Measurements from ENCODE around the gene SULF2.
A peak's percentile ranks its signal among the peaks of the same experiment; 100 is the strongest.

SULF2 gene

GRCh38 chr20:47775841-47776240 is 9.4 kb downstream of the SULF2 start:
- Histone ChIP-seq H3K36me3 (ENCODE audit: control insufficient read depth in 1 of 2, insufficient read depth in 2 of 2, low read length in 2 of 2) (peaks cover 0 to under 1% of the 10 kb centered on the region in 2 donors), H3K4me1 (ENCODE audit: control insufficient read depth in 1 of 2, insufficient read depth in 2 of 2, low read length in 2 of 2) (peaks cover 31 to 34% of the 10 kb centered on the region in 2 donors), H3K9me3 (ENCODE audit: control insufficient read depth in 1 of 2, low read length in 2 of 2) (no peaks in the 10 kb centered on the region), H3K4me3 (ENCODE audit: low read depth in 1 of 2, low read length in 2 of 2) (no peak overlapping the region), H3K9ac (ENCODE audit: low read depth in 1 of 2, low read length in 2 of 2) (no peak overlapping the region), H3K27me3 (ENCODE audit: control insufficient read depth in 1 of 2, insufficient read depth in 2 of 2, low read length in 2 of 2) (no peaks in the 10 kb centered on the region), H3K27ac (ENCODE audit: low read depth, low read length) (no peak overlapping the region)

DNA sequence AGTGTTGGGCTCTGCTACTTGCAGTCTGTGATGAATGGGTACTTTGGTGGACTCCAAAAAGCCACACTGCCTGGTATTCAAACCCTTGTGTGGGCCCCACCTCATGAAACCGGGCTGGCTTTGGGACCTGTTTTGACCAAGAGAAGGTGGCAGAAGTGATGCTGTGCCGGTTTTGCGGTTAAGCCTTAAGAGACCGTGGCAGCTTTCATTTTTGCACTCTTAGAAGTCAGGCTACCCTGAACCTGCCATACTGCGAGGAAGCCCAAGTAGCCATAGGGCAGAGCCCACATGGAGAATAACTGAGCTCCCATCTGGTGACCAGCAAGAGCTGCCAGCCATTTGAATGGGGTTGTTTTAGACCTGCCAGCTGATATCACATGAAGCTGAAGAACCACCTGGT is 10.2 kb downstream of the SULF2 start:
- Histone ChIP-seq H3K36me3 (ENCODE audit: control insufficient read depth in 1 of 2, insufficient read depth in 2 of 2, low read length in 2 of 2) (peaks cover 0 to 3% of the 10 kb centered on the region in 2 donors), H3K4me3 (ENCODE audit: low read depth in 1 of 2, low read length in 2 of 2) (no peak overlapping the region), H3K9me3 (ENCODE audit: control insufficient read depth in 1 of 2, low read length in 2 of 2) (no peaks in the 10 kb centered on the region), H3K27ac (ENCODE audit: low read depth, low read length) (no peak overlapping the region), H3K9ac (ENCODE audit: low read depth in 1 of 2, low read length in 2 of 2) (no peak overlapping the region), H3K27me3 (ENCODE audit: control insufficient read depth in 1 of 2, insufficient read depth in 2 of 2, low read length in 2 of 2) (no peaks in the 10 kb centered on the region), H3K4me1 (ENCODE audit: control insufficient read depth in 1 of 2, insufficient read depth in 2 of 2, low read length in 2 of 2) (peaks cover 31 to 34% of the 10 kb centered on the region in 2 donors)

DNA sequence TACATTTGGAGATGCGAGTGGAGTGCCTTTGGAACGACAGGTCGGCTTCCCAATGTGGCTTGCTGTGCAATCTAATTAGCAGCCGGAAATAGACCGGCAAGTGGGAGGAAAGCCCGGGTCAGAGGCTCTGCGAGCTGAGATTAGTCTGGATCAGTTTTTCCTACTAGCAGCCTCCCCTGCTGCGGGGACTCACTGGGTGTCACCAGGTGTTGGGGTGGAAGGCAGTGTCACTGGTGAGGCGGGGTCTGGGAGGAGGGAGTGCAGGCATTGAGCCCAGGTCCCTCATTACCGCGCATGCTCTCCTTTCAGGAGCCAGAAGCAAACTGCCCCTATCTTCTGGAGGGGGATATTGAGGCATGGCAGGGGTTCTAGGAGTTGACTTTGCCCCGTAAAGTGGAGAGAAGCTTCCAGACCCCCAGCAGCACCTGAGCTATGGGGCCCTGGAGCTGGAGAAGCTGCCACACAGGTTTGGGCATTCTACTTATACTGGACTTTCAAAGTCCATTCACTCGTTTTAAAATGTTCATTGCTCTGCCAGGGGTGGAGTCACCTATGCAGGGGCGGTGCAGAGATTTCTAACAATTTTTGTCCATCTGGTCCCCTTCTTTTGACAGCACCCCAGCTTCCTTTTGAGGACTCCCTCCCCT is 11.0 kb downstream of the SULF2 start:
- Histone ChIP-seq H3K36me3 (ENCODE audit: control insufficient read depth in 1 of 2, insufficient read depth in 2 of 2, low read length in 2 of 2) (peaks cover 0 to 3% of the 10 kb centered on the region in 2 donors), H3K9ac (ENCODE audit: low read depth in 1 of 2, low read length in 2 of 2) (peak overlapping the region; percentile 40 to 55), H3K4me3 (ENCODE audit: low read depth in 1 of 2, low read length in 2 of 2) (peak overlapping the region; percentile 56 to 58), H3K4me1 (ENCODE audit: control insufficient read depth in 1 of 2, insufficient read depth in 2 of 2, low read length in 2 of 2) (peaks cover 31 to 34% of the 10 kb centered on the region in 2 donors), H3K9me3 (ENCODE audit: control insufficient read depth in 1 of 2, low read length in 2 of 2) (no peaks in the 10 kb centered on the region), H3K27ac (ENCODE audit: low read depth, low read length) (peak overlapping the region; percentile 37), H3K27me3 (ENCODE audit: control insufficient read depth in 1 of 2, insufficient read depth in 2 of 2, low read length in 2 of 2) (no peaks in the 10 kb centered on the region)

DNA sequence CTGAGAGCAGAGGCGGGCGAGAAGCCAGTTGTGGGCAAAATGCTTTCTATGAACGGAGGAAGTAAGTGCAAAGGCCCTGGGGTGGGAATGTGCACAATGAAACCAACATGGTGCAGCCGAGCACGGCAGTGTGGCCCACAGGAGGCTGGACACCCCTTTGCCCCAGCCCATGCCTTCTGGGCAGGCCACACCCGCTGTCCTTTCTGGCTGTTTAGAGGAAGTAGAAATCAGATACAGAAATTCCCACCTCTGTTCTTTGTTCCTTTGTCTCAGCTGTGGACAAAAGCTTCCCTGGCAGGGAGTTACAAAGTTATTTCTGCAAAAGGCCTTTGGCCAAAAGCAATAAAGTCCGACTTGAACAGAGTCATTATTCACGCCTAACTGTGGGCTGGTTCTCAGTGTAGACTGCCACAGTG is 11.9 kb downstream of the SULF2 start:
- Histone ChIP-seq H3K4me3 (ENCODE audit: low read depth in 1 of 2, low read length in 2 of 2) (peak overlapping the region; percentile 56 to 58), H3K9me3 (ENCODE audit: control insufficient read depth in 1 of 2, low read length in 2 of 2) (no peaks in the 10 kb centered on the region), H3K4me1 (ENCODE audit: control insufficient read depth in 1 of 2, insufficient read depth in 2 of 2, low read length in 2 of 2) (peaks cover 35 to 37% of the 10 kb centered on the region in 2 donors), H3K36me3 (ENCODE audit: control insufficient read depth in 1 of 2, insufficient read depth in 2 of 2, low read length in 2 of 2) (peaks cover 0 to 3% of the 10 kb centered on the region in 2 donors), H3K27ac (ENCODE audit: low read depth, low read length) (peak overlapping the region; percentile 17), H3K9ac (ENCODE audit: low read depth in 1 of 2, low read length in 2 of 2) (no peak overlapping the region), H3K27me3 (ENCODE audit: control insufficient read depth in 1 of 2, insufficient read depth in 2 of 2, low read length in 2 of 2) (no peaks in the 10 kb centered on the region)

DNA sequence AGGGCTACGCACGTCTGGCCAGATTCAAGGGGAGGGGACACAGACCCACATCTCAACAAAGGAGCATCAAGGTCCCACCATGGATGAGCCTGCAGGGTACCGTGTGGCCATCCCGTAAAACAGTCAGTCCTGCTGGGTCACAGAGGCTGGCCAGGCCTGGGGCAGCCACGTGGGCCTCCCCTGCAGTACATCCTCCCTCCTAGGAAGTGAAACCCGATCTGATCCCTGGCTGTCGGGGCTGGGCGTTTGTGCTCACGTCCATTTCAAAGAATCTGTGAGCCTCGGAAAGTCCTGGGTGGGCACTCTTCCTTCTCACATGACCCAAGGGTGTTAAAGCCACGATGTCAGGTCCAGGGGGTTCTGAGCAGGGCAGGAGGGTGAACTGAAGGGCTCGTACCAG is 14.3 kb downstream of the SULF2 start:
- peaks cover 0 to 3% of the 10 kb centered on the region in 2 donors for H3K36me3 ChIP-seq (ENCODE audit: control insufficient read depth in 1 of 2, insufficient read depth in 2 of 2, low read length in 2 of 2)
- no peak overlapping the region for H3K4me3 ChIP-seq (ENCODE audit: low read depth in 1 of 2, low read length in 2 of 2)
- no peak overlapping the region for H3K9ac ChIP-seq (ENCODE audit: low read depth in 1 of 2, low read length in 2 of 2)
- no peaks in the 10 kb centered on the region for H3K9me3 ChIP-seq (ENCODE audit: control insufficient read depth in 1 of 2, low read length in 2 of 2)
- H3K27ac ChIP-seq (ENCODE audit: low read depth, low read length), result no peak overlapping the region
- H3K27me3 ChIP-seq (ENCODE audit: control insufficient read depth in 1 of 2, insufficient read depth in 2 of 2, low read length in 2 of 2), result no peaks in the 10 kb centered on the region
- peaks cover 33 to 37% of the 10 kb centered on the region in 2 donors for H3K4me1 ChIP-seq (ENCODE audit: control insufficient read depth in 1 of 2, insufficient read depth in 2 of 2, low read length in 2 of 2)

DNA sequence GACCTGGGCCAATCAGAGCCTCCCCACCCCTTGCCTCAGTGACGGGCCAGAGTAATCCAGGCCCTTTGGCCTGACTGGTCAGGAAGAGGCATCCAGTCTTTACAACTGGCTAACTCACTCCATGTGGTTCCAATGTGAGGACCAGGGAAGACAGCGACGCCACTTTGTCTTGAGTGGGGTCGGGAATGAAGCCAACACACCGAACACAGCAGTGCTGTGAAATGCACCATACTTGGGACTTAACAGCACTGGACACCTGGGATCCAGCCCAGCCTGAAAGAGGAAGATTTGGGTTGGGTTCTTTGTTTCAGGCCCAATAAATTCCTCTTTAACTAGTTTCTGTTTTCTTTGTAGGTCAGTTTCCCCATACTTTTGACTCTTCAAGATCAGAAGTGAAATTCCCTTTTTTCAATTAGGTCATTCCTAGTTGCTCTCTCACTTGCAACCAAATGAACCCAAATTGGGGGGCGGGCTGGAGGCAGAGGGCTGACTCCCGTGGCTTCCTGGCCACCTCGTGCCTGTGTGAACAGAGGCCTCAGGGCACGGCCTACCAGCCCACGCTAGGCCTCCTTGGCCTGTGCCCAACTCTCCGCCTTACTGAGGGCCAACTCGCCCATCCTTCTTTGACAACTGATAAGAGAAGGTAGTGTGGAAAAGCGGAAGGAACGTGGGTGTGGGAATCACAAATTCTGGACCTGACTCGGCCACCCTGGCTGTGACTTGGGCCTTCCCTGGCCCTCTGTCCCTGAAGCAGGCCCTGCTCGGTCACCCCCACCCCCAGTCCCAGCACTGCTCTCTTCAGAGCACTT is 17.1 kb downstream of the SULF2 start:
- H3K9ac ChIP-seq (ENCODE audit: low read depth in 1 of 2, low read length in 2 of 2), result no peak overlapping the region
- H3K27me3 ChIP-seq (ENCODE audit: control insufficient read depth in 1 of 2, insufficient read depth in 2 of 2, low read length in 2 of 2), result no peaks in the 10 kb centered on the region
- H3K36me3 ChIP-seq (ENCODE audit: control insufficient read depth in 1 of 2, insufficient read depth in 2 of 2, low read length in 2 of 2), result peaks cover 0 to 3% of the 10 kb centered on the region in 2 donors
- no peaks in the 10 kb centered on the region for H3K9me3 ChIP-seq (ENCODE audit: control insufficient read depth in 1 of 2, low read length in 2 of 2)
- no peak overlapping the region for H3K4me3 ChIP-seq (ENCODE audit: low read depth in 1 of 2, low read length in 2 of 2)
- H3K27ac ChIP-seq (ENCODE audit: low read depth, low read length), result no peak overlapping the region
- peaks cover 19 to 20% of the 10 kb centered on the region in 2 donors for H3K4me1 ChIP-seq (ENCODE audit: control insufficient read depth in 1 of 2, insufficient read depth in 2 of 2, low read length in 2 of 2)

DNA sequence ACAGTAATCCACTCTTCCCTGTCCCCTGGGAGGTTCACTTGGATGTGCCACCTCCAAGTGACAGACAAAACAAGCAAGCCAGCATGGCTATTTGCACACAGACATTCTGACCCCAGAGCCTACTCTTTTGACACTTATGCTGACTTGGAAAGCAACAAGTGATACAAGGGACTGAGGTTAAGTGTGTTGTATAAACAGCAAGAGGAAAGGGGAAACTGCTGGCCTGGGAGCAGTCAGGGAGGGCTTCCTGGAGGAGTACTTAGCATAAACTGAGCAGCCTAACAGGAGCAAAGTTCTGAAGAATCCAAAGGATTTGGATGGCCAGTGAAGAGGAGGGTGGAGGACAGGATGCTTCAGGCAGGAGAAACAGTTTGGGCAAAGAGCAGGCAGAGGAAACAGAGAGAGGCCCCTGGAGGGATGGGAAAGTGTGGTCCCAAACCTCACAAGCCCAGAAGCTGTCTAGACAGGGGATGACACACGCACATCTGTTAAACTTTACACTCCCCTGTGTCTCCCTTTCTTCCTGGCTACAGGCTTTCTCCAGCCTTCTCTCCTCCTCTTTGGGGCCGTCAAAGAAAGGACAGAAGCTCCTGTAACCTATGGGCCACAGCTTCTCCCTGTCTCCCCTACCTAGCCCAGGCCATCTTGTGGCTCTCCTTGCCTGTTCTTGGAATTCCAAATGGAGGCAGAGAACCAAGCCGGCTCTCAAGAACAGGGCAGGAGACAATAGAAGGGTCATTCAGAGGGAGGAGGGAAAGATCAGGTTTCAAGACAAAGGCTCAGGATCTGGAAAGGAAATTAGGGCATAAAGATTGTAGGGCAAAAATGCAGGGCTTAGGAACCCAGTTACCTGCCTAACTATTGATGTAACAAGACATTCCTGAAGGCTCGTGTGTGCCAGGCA is 19.3 kb downstream of the SULF2 start:
- H3K27ac ChIP-seq (ENCODE audit: low read depth, low read length), result no peak overlapping the region
- no peak overlapping the region for H3K9ac ChIP-seq (ENCODE audit: low read depth in 1 of 2, low read length in 2 of 2)
- peaks cover 11% of the 10 kb centered on the region in 2 donors for H3K4me1 ChIP-seq (ENCODE audit: control insufficient read depth in 1 of 2, insufficient read depth in 2 of 2, low read length in 2 of 2)
- no peak overlapping the region for H3K4me3 ChIP-seq (ENCODE audit: low read depth in 1 of 2, low read length in 2 of 2)
- H3K27me3 ChIP-seq (ENCODE audit: control insufficient read depth in 1 of 2, insufficient read depth in 2 of 2, low read length in 2 of 2), result no peaks in the 10 kb centered on the region
- no peaks in the 10 kb centered on the region for H3K9me3 ChIP-seq (ENCODE audit: control insufficient read depth in 1 of 2, low read length in 2 of 2)
- H3K36me3 ChIP-seq (ENCODE audit: control insufficient read depth in 1 of 2, insufficient read depth in 2 of 2, low read length in 2 of 2), result peaks cover 0 to 3% of the 10 kb centered on the region in 2 donors

- Histone ChIP-seq H3K27me3 (ENCODE audit: control insufficient read depth in 1 of 2, insufficient read depth in 2 of 2, low read length in 2 of 2) (no peaks in the 10 kb centered on the region), H3K9me3 (ENCODE audit: control insufficient read depth in 1 of 2, low read length in 2 of 2) (no peaks in the 10 kb centered on the region), H3K4me1 (ENCODE audit: control insufficient read depth in 1 of 2, insufficient read depth in 2 of 2, low read length in 2 of 2) (peaks cover 11% of the 10 kb centered on the region in 2 donors), H3K9ac (ENCODE audit: low read depth in 1 of 2, low read length in 2 of 2) (no peak overlapping the region), H3K36me3 (ENCODE audit: control insufficient read depth in 1 of 2, insufficient read depth in 2 of 2, low read length in 2 of 2) (no peaks in the 10 kb centered on the region), H3K4me3 (ENCODE audit: low read depth in 1 of 2, low read length in 2 of 2) (no peak overlapping the region), H3K27ac (ENCODE audit: low read depth, low read length) (no peak overlapping the region)
Observed at GRCh38 chr20:47765271-47765670, 20.0 kb downstream of the SULF2 start.

- Histone ChIP-seq H3K4me1 (ENCODE audit: control insufficient read depth in 1 of 2, insufficient read depth in 2 of 2, low read length in 2 of 2) (peaks cover 11% of the 10 kb centered on the region in 2 donors), H3K9me3 (ENCODE audit: control insufficient read depth in 1 of 2, low read length in 2 of 2) (no peaks in the 10 kb centered on the region), H3K36me3 (ENCODE audit: control insufficient read depth in 1 of 2, insufficient read depth in 2 of 2, low read length in 2 of 2) (no peaks in the 10 kb centered on the region), H3K9ac (ENCODE audit: low read depth in 1 of 2, low read length in 2 of 2) (no peak overlapping the region), H3K4me3 (ENCODE audit: low read depth in 1 of 2, low read length in 2 of 2) (no peak overlapping the region), H3K27me3 (ENCODE audit: control insufficient read depth in 1 of 2, insufficient read depth in 2 of 2, low read length in 2 of 2) (no peaks in the 10 kb centered on the region), H3K27ac (ENCODE audit: low read depth, low read length) (no peak overlapping the region)
Observed at GRCh38 chr20:47764154-47764733, 21.0 kb downstream of the SULF2 start.
